Activated CD8-positive, alpha-beta memory T cell treated with anti-CD3 and anti-CD28 coated beads for 36 hours (primary cell): Measurements from ENCODE around the gene TTC33. TPM values are rescaled to one million over a fixed set of nuclear protein-coding genes. Genes with fewer than 3 reads are reported as not detected.
"Not testable (repeated sequence)": the region's sequence is repeated elsewhere in the genome, so short reads cannot be mapped to it uniquely, and the experiment has no call there.

Source experiments
- CTCF ChIA-PET: fragments of 350-600 bp; sonication (Branson Sonifier 250); formaldehyde crosslinking; loops from one replicate; lab custom pipeline; 2021; ENCODE audit warnings: antibody characterized with exemption; lab: Charles Lee
- POLR2A ChIA-PET: fragments of 350-600 bp; sonication (Branson Sonifier 250); formaldehyde crosslinking; loops from one replicate; lab custom pipeline; 2021; ENCODE audit warnings: antibody characterized with exemption; lab: Charles Lee
- total RNA-seq, 2 experiments: library from RNA; stranded (reverse); gene quantifications; one replicate each; pipeline ENCODE4 v1.2.3, GENCODE V29; 2021

The TTC33 gene
- 10 to 100 TPM; 22.2 to 23.9 TPM for total RNA-seq

GRCh38 chr5:40755407-40756365 is at the start of gene TTC33:
TSS of gene TTC33 (minus strand) at chr5:40755961. CDS start at chr5:40747018, 8,943 bp downstream.
- ChIA-PET CTCF (interaction anchor here (0.6 kb wide), 1 partner anchor 57 kb away, joined by 4 read pairs; no protein-coding TSS in a partner anchor), POLR2A (interaction anchor here (1.0 kb wide), 1 partner anchor 43 kb away, joined by 3 read pairs; the partner anchor contains the start of gene PRKAA1)

- CTCF ChIA-PET = interaction anchor here (0.7 kb wide), 1 partner anchor 50 kb away, joined by 4 read pairs; no protein-coding TSS in a partner anchor
- POLR2A ChIA-PET = interaction anchor here (0.9 kb wide), 1 partner anchor 32 kb away, joined by 3 read pairs; the partner anchor contains the start of gene RPL37
These were observed 46.2 kb upstream of the TTC33 start for GRCh38 chr5:40801771-40802562.

- ChIA-PET POLR2A (interaction anchor here (0.6 to 1.6 kb wide), 3 partner anchors 15 to 43 kb away, joined by 3 to 6 read pairs (median 3); partner anchors contain the start of gene TTC33), CTCF (interaction anchor here (0.7 to 1.0 kb wide), 3 partner anchors 9 to 42 kb away, joined by 3 to 4 read pairs (median 4); partner anchors contain the start of gene CARD6)
These were observed 43.5 kb upstream of the TTC33 start for GRCh38 chr5:40799258-40799657.

- POLR2A ChIA-PET = interaction anchor here (0.6 to 1.6 kb wide), 3 partner anchors 15 to 43 kb away, joined by 3 to 6 read pairs (median 3); partner anchors contain the start of gene TTC33
- CTCF ChIA-PET = interaction anchor here (0.7 to 1.0 kb wide), 3 partner anchors 10 to 42 kb away, joined by 3 to 4 read pairs (median 4); partner anchors contain the start of gene CARD6
These were observed 43.0 kb upstream of the TTC33 start for GRCh38 chr5:40798801-40799210.

- ChIA-PET CTCF (interaction anchor here (0.7 to 1.0 kb wide), 4 partner anchors 10 to 43 kb away, joined by 3 to 4 read pairs (median 4); partner anchors contain the start of gene CARD6), POLR2A (interaction anchor here (0.6 to 1.6 kb wide), 4 partner anchors 16 to 1106 kb away, joined by 3 to 6 read pairs (median 3); partner anchors contain the start of genes RIMOC1 and TTC33)
These were observed 42.4 kb upstream of the TTC33 start, which contains the start of gene PRKAA1 for GRCh38 chr5:40798012-40798800. TSS of gene PRKAA1 (minus strand) at chr5:40798374. CDS start at chr5:40798189, 185 bp downstream.

- ChIA-PET CTCF (interaction anchor here (0.7 kb wide), 1 partner anchor 19 kb away, joined by 3 read pairs; no protein-coding TSS in a partner anchor), POLR2A (interaction anchor here (0.7 to 1.6 kb wide), 3 partner anchors 17 to 1107 kb away, joined by 3 to 6 read pairs (median 3); partner anchors contain the start of genes RIMOC1 and TTC33)
These were observed 41.7 kb upstream of the TTC33 start for GRCh38 chr5:40797273-40798011.

GRCh38 chr5:40796487-40796889 is 40.7 kb upstream of the TTC33 start:
- POLR2A ChIA-PET = no interaction called here
- CTCF ChIA-PET = no interaction called here

- CTCF ChIA-PET, POLR2A ChIA-PET: not testable (repeated sequence)
These were observed 39.1 kb upstream of the TTC33 start for GRCh38 chr5:40794877-40795276.

- CTCF ChIA-PET, POLR2A ChIA-PET: not testable (repeated sequence)
These were observed 38.6 kb upstream of the TTC33 start for GRCh38 chr5:40794340-40794739.

GRCh38 chr5:40792691-40793090 is 36.9 kb upstream of the TTC33 start:
- CTCF ChIA-PET, POLR2A ChIA-PET: not testable (repeated sequence)

GRCh38 chr5:40791715-40792139 is 36.0 kb upstream of the TTC33 start:
- CTCF ChIA-PET = no interaction called here
- POLR2A ChIA-PET = no interaction called here

GRCh38 chr5:40790947-40791593 is 35.3 kb upstream of the TTC33 start:
- ChIA-PET POLR2A (interaction anchor here (1.0 kb wide), 1 partner anchor 14 kb away, joined by 3 read pairs; no protein-coding TSS in a partner anchor), CTCF (interaction anchor here (1.2 kb wide), 1 partner anchor 13 kb away, joined by 3 read pairs; no protein-coding TSS in a partner anchor)

GRCh38 chr5:40788941-40789340 is 33.2 kb upstream of the TTC33 start:
- CTCF ChIA-PET = not testable (repeated sequence)
- POLR2A ChIA-PET = interaction anchor here (0.6 kb wide), 1 partner anchor 41 kb away, joined by 3 read pairs; no protein-coding TSS in a partner anchor

- POLR2A ChIA-PET = no interaction called here
- CTCF ChIA-PET = no interaction called here
These were observed 32.2 kb upstream of the TTC33 start for GRCh38 chr5:40787986-40788385.

GRCh38 chr5:40786664-40787063 is 30.9 kb upstream of the TTC33 start:
- CTCF ChIA-PET = interaction anchor here (0.9 kb wide), 1 partner anchor 17 kb away, joined by 3 read pairs; no protein-coding TSS in a partner anchor
- POLR2A ChIA-PET = interaction anchor here (0.6 to 1.0 kb wide), 3 partner anchors 25 to 1729 kb away, joined by 3 to 4 read pairs (median 4); no protein-coding TSS in a partner anchor

- ChIA-PET CTCF (no interaction called here), POLR2A (no interaction called here)
These were observed 29.2 kb upstream of the TTC33 start for GRCh38 chr5:40784916-40785315.
